TTC549 (cell line): Measurements from ENCODE around the gene GTPBP4.

ENCODE experiments used
- FAIRE-seq: peaks from 2 replicates; lab custom pipeline; 2012; peaks lifted over from hg19 to GRCh38; lab: Jason Lieb, UNC

GTPBP4 gene

GRCh38 chr10:987870-988666 is at the start of gene GTPBP4:
TSS of gene GTPBP4 (plus strand) at chr10:988434. CDS start at chr10:988480, 46 bp downstream.
- no peak for FAIRE-seq

GRCh38 chr10:938941-939678 is 49.1 kb upstream of the GTPBP4 start:
- FAIRE-seq, result no peak

- no peak for FAIRE-seq
These were observed 44.8 kb upstream of the GTPBP4 start for GRCh38 chr10:943334-944033.

GRCh38 chr10:944034-944831 is 44.0 kb upstream of the GTPBP4 start:
- no peak for FAIRE-seq

GRCh38 chr10:945778-946177 is 42.5 kb upstream of the GTPBP4 start:
- FAIRE-seq, result no peak

GRCh38 chr10:947051-947450 is 41.2 kb upstream of the GTPBP4 start:
- FAIRE-seq, result no peak

GRCh38 chr10:947881-948280 is 40.4 kb upstream of the GTPBP4 start:
- FAIRE-seq, result no peak

GRCh38 chr10:948347-948746 is 39.9 kb upstream of the GTPBP4 start:
- FAIRE-seq, result no peak

- FAIRE-seq, result no peak
These were observed 38.8 kb upstream of the GTPBP4 start for GRCh38 chr10:949446-949845.

- FAIRE-seq, result no peak
These were observed 34.4 kb upstream of the GTPBP4 start for GRCh38 chr10:953836-954235.

GRCh38 chr10:954396-954795 is 33.8 kb upstream of the GTPBP4 start:
- FAIRE-seq, result no peak

- FAIRE-seq, result no peak
These were observed 33.0 kb upstream of the GTPBP4 start for GRCh38 chr10:955127-955819.

GRCh38 chr10:955820-956217 is 32.4 kb upstream of the GTPBP4 start:
- FAIRE-seq, result no peak

GRCh38 chr10:958106-958505 is 30.1 kb upstream of the GTPBP4 start:
- no peak for FAIRE-seq

- FAIRE-seq, result no peak
These were observed 29.4 kb upstream of the GTPBP4 start for GRCh38 chr10:958856-959255.

- FAIRE-seq, result no peak
These were observed 25.9 kb upstream of the GTPBP4 start for GRCh38 chr10:962342-962741.

- FAIRE-seq, result no peak
These were observed 25.0 kb upstream of the GTPBP4 start for GRCh38 chr10:963186-963585.

GRCh38 chr10:963655-964054 is 24.6 kb upstream of the GTPBP4 start:
- no peak for FAIRE-seq

GRCh38 chr10:964321-964987 is 23.8 kb upstream of the GTPBP4 start:
- no peak for FAIRE-seq

- no peak for FAIRE-seq
These were observed 23.2 kb upstream of the GTPBP4 start for GRCh38 chr10:964988-965417.
